GM12878 (cell line): ENCODE measurements around the gene PML. TPM values are rescaled to one million over a fixed set of nuclear protein-coding genes. Genes with fewer than 3 reads are reported as not detected.
"Not testable (repeated sequence)": the region's sequence is repeated elsewhere in the genome, so short reads cannot be mapped to it uniquely, and the experiment has no call there.

ENCODE experiments used
- ATAC-seq: fragments of 200-7000 bp; cut with Tn5 transposase; 3 replicates; pipeline ENCODE4 v1.9.1; 2020; ENCODE audit warnings: mild to moderate bottlenecking, moderate library complexity
- BruUV-seq: library from RNA; stranded (reverse); fragments of 400-500 nt; replicated peaks from 2 replicates; lab custom pipeline; 2021; lab: Mats Ljungman, UMichigan
- CTCF ChIA-PET: fragments of 300-600 bp; sonication (Branson Sonifier 250); formaldehyde crosslinking; extraction: SDS; loops from one replicate; lab custom pipeline; 2021; ENCODE audit warnings: inconsistent platforms; lab: Yijun Ruan, JAX
- POLR2A ChIA-PET: fragments of 350-600 bp; formaldehyde crosslinking; extraction: SDS; loops from one replicate; lab custom pipeline; 2021; ENCODE audit warnings: inconsistent platforms; lab: Charles Lee
- RAD21 ChIA-PET: fragments of 300-600 bp; sonication (Branson Sonifier 250); formaldehyde crosslinking; loops from one replicate; lab custom pipeline; 2023; ENCODE audit warnings: antibody characterized with exemption; ENCODE audit not compliant: unreplicated experiment; lab: Charles Lee
- SMC1A ChIA-PET: fragments of 300-600 bp; sonication (Branson Sonifier 250); formaldehyde crosslinking; loops from one replicate; lab custom pipeline; 2023; ENCODE audit not compliant: unreplicated experiment, uncharacterized antibody; lab: Charles Lee
- DNase-seq: peaks from one replicate; pipeline ENCODE4 v3.0.0-alpha.2; 2011; ENCODE audit warnings: low read depth, low spot score
- FAIRE-seq: peaks from 3 replicates; lab custom pipeline; 2011; peaks lifted over from hg19 to GRCh38; lab: Jason Lieb, UNC
- H2AFZ ChIP-seq: 2 replicates; pipeline ENCODE4 v1.6.0; 2011; ENCODE audit warnings: low read depth, low read length, control low read depth; ENCODE audit not compliant: control insufficient read depth
- H3K27ac ChIP-seq: 2 replicates; pipeline ENCODE4 v1.5.1; 2011; ENCODE audit warnings: control low read depth; ENCODE audit not compliant: control insufficient read depth, insufficient read depth
- H3K27me3 ChIP-seq, 2 experiments: replicated peaks in 1 of 2; 2 replicates each; pipeline versions ENCODE4 v1.6.0 to v1.6.1; 2011; ENCODE audit warnings: low read length in 1 of 2; ENCODE audit not compliant: control insufficient read depth in 2 of 2, insufficient read depth in 2 of 2
- H3K36me3 ChIP-seq, 2 experiments: 2 replicates each; pipeline ENCODE4 v1.5.1; 2011; ENCODE audit warnings: low read length in 1 of 2; ENCODE audit not compliant: control insufficient read depth in 2 of 2, insufficient read depth in 2 of 2
- H3K4me1 ChIP-seq: 2 replicates; pipeline ENCODE4 v1.6.1; 2011; ENCODE audit warnings: mild to moderate bottlenecking, low read length, moderate library complexity, mixed read lengths; ENCODE audit not compliant: control insufficient read depth, insufficient read depth
- H3K4me2 ChIP-seq: 2 replicates; pipeline ENCODE4 v1.6.0; 2011; ENCODE audit warnings: control low read depth; ENCODE audit not compliant: control insufficient read depth, insufficient read depth
- H3K4me3 ChIP-seq: fragments of 200-600 bp; sonication (generic); 2 replicates; pipeline ENCODE4 v1.5.1; 2016
- H3K79me2 ChIP-seq: 2 replicates; pipeline ENCODE4 v1.6.0; 2011; ENCODE audit warnings: low read length; ENCODE audit not compliant: control insufficient read depth, insufficient read depth
- H3K9ac ChIP-seq: 2 replicates; pipeline ENCODE4 v1.8.0; 2011; ENCODE audit warnings: low read length, control low read depth, mixed read lengths; ENCODE audit not compliant: control insufficient read depth, insufficient read depth
- H3K9me3 ChIP-seq: replicated peaks from 3 replicates; pipeline ENCODE4 v1.5.1; 2011; ENCODE audit warnings: mild to moderate bottlenecking, low read length; ENCODE audit not compliant: control insufficient read depth, insufficient read depth
- H4K20me1 ChIP-seq: 2 replicates; pipeline ENCODE4 v1.6.0; 2011; ENCODE audit not compliant: control insufficient read depth, insufficient read depth
- BHLHE40 ChIP-seq, 2 experiments: fragments of 450-650 bp in 1 of 2; IDR thresholded peaks; 2 replicates each; pipeline ENCODE4 v1.6.1; 2011 to 2017; ENCODE audit warnings: low read depth in 2 of 2, borderline replicate concordance in 1 of 2, improper control_type of control experiment in 1 of 2, low read length in 1 of 2, mild to moderate bottlenecking in 1 of 2
- EP300 ChIP-seq, 2 experiments: fragments of 150-350 bp in 1 of 2; IDR thresholded peaks; 2 replicates each; pipeline ENCODE4 v1.6.1; 2011 to 2012; ENCODE audit warnings: low read depth in 2 of 2, low read length in 2 of 2, borderline replicate concordance in 1 of 2, improper control_type of control experiment in 1 of 2, inconsistent platforms in 1 of 2; ENCODE audit not compliant: control insufficient read depth in 1 of 2
- NFYB ChIP-seq: IDR thresholded peaks from 2 replicates; pipeline ENCODE4 v1.6.1; 2011; ENCODE audit warnings: low read depth, mild to moderate bottlenecking, low read length, improper control_type of control experiment, moderate library complexity; ENCODE audit not compliant: insufficient read depth
- ZNF592 ChIP-seq: fragments of 450-650 bp; IDR thresholded peaks from 2 replicates; pipeline ENCODE4 v1.6.1; 2017; ENCODE audit warnings: mild to moderate bottlenecking, moderate library complexity
- WGBS: methylation state at CpG from one replicate; pipeline ENCODE4 v1.1.6; 2016; ENCODE audit warnings: low lambda C conversion rate; ENCODE audit not compliant: insufficient replicate concordance, insufficient coverage; ENCODE audit errors: missing lambda C conversion rate; 5-methylcytosine and 5-hydroxymethylcytosine counted together
- in situ Hi-C: fragments of 300-500 bp; cut with MboI; formaldehyde crosslinking; loops from 9 replicates; pipeline ENCODE4 v1.14.3; 2018; ENCODE audit warnings: mixed read lengths
- intact Hi-C: fragments of 100-400 bp; cut with micrococcal nuclease; formaldehyde crosslinking; loops from one replicate; pipeline ENCODE4 v1.14.2; 2022; ENCODE audit not compliant: unreplicated experiment
- polyA plus RNA-seq, 11 experiments: library from polyadenylated mRNA; depleted of rRNA in 4 of 11; unstranded in 6 of 11; stranded (reverse) in 5 of 11; fragments of >200 nt; fragmentation: Nextera tagmentation in 4 of 11; fragmentation: Illumina TruSeq in 1 of 11; extraction: Ambion mirVana in 4 of 11; extraction: Trizol in 1 of 11; gene quantifications; 1 replicate in 1 of 11; 2 replicates in 10 of 11; pipeline versions ENCODE4 v1.2.1 to v1.2.3, GENCODE V29; 2011 to 2016; ENCODE audit warnings: inconsistent platforms in 2 of 11, missing spikeins in 2 of 11, low read depth in 1 of 11
- total RNA-seq, 4 experiments: library from RNA; depleted of rRNA in 3 of 4; stranded (reverse); fragments of >200 nt in 3 of 4; fragmentation: Illumina TruSeq in 1 of 4; extraction: Trizol in 1 of 4; gene quantifications; 2 replicates each; pipeline versions ENCODE4 v1.2.1 to v1.2.3, GENCODE V29; 2013 to 2021
- TF ChIP-seq, protein P1 (sequence below), 3 experiments: IDR thresholded peaks in 2 of 3; conservative IDR thresholded peaks in 1 of 3; 2 replicates each; pipeline ENCODE4 v1.5.1; 2011; ENCODE audit warnings: low read depth in 3 of 3, low read length in 3 of 3, mild to moderate bottlenecking in 3 of 3, control low read depth in 2 of 3, moderate library complexity in 2 of 3, inconsistent platforms in 1 of 3, mixed read lengths in 1 of 3; ENCODE audit not compliant: control insufficient read depth in 2 of 3, insufficient read depth in 1 of 3; ENCODE audit errors: extremely low read depth in 1 of 3

The PML gene
- total and polyA plus RNA-seq, 10 of the 15 experiments (the other 5 are each of a cell fraction or from before 2014, with no cell fraction given): 8.5 to 95.5 (median 30.8) TPM

- H4K20me1 ChIP-seq, H3K9me3 ChIP-seq, ATAC-seq, H3K9ac ChIP-seq, BruUV-seq, H3K27ac ChIP-seq, FAIRE-seq, DNase-seq, H3K4me3 ChIP-seq, H3K4me1 ChIP-seq, H3K79me2 ChIP-seq, H2AFZ ChIP-seq, H3K27me3 ChIP-seq, in situ Hi-C loops, H3K36me3 ChIP-seq, H3K4me2 ChIP-seq, POLR2A ChIA-PET: not testable (repeated sequence)
- RAD21 ChIA-PET: interaction anchor here (1.3 kb wide), 1 partner anchor 268 kb away, joined by 3 read pairs; no protein-coding TSS in a partner anchor
- intact Hi-C loops: loop anchor here (5.0 kb wide), 2 partner anchors 80 to 255 kb away; no protein-coding TSS in a partner anchor
- SMC1A ChIA-PET: interaction anchor here (1.5 kb wide), 1 partner anchor 80 kb away, joined by 5 read pairs; no protein-coding TSS in a partner anchor
- 0 out of 2 replicates have a peak, but pooled peaks have one; percentile 20 for TF ChIP-seq NFYB
- 62% methylated on average over 33 of the region's 42 CpGs for WGBS
- CTCF ChIA-PET: interaction anchor here (0.8 to 3.0 kb wide), 11 partner anchors 9 to 270 kb away, joined by 3 to 15 read pairs (median 4); no protein-coding TSS in a partner anchor
Measured at GRCh38 chr15:74052271-74053260, 58.0 kb downstream of the PML start.

DNA sequence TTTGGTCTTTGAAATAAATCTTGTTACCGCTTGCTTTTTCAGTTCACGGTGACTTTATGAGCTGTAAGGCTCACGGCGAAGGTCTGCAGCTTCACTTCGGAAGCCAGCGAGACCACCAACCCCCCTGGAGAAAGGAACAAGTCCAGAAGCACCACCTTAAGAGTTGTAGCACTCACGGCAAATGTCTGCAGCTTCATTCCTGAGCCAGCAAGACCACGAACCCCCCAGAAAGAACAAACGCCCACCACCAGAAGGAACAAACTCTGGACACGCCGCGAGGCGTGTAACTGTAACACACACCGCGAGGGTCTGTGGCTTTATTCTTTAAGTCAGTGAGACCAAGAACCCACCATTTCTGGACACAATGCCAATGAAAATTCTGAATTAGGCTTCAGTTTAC lies 59.0 kb downstream of the PML start:
- ChIA-PET SMC1A (interaction anchor here (0.7 to 1.4 kb wide), 4 partner anchors 64 to 267 kb away, joined by 3 to 6 read pairs (median 4); no protein-coding TSS in a partner anchor), RAD21 (no interaction called here), CTCF (interaction anchor here (0.8 to 3.0 kb wide), 10 partner anchors 10 to 269 kb away, joined by 3 to 15 read pairs (median 5); no protein-coding TSS in a partner anchor), POLR2A (no interaction called here)
- Histone ChIP-seq H3K4me2 (no peak overlapping the region), H3K36me3 (no peaks in the 10 kb centered on the region), H3K79me2 (no peaks in the 10 kb centered on the region), H4K20me1 (no peaks in the 10 kb centered on the region), H3K4me3 (no peak overlapping the region), H3K9me3 (no peaks in the 10 kb centered on the region), H2AFZ (no peak overlapping the region), H3K27me3 (0 out of 4 replicates have a peak, but pooled peaks cover 0 to 2% of the 10 kb centered on the region in 2 experiments), H3K4me1 (no peaks in the 10 kb centered on the region), H3K27ac (no peak overlapping the region), H3K9ac (no peak overlapping the region)
- in situ Hi-C loops: no loop called here
- DNase-seq: no peak
- 58% methylated on average over 15 of the region's 15 CpGs for WGBS
- no peak for ATAC-seq
- intact Hi-C loops: loop anchor here (5.0 kb wide), 2 partner anchors 81 to 254 kb away; no protein-coding TSS in a partner anchor
- no TSS peak for BruUV-seq
- no peak for FAIRE-seq
- no peak for TF ChIP-seq EP300 (IDR thresholded peaks at IDR 0.05; ENCODE audit: borderline replicate concordance in 1 of 2, control insufficient read depth in 1 of 2, low read depth in 2 of 2, low read length in 2 of 2)
- TF ChIP-seq, protein P1, sequence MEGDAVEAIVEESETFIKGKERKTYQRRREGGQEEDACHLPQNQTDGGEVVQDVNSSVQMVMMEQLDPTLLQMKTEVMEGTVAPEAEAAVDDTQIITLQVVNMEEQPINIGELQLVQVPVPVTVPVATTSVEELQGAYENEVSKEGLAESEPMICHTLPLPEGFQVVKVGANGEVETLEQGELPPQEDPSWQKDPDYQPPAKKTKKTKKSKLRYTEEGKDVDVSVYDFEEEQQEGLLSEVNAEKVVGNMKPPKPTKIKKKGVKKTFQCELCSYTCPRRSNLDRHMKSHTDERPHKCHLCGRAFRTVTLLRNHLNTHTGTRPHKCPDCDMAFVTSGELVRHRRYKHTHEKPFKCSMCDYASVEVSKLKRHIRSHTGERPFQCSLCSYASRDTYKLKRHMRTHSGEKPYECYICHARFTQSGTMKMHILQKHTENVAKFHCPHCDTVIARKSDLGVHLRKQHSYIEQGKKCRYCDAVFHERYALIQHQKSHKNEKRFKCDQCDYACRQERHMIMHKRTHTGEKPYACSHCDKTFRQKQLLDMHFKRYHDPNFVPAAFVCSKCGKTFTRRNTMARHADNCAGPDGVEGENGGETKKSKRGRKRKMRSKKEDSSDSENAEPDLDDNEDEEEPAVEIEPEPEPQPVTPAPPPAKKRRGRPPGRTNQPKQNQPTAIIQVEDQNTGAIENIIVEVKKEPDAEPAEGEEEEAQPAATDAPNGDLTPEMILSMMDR (IDR thresholded peaks at IDR 0.05 in 2 of 3, conservative IDR thresholded peaks at IDR 0.05 in 1 of 3; ENCODE audit: control insufficient read depth in 2 of 3, extremely low read depth in 1 of 3, insufficient read depth in 1 of 3, low read depth in 3 of 3, low read length in 3 of 3): no peak
- TF ChIP-seq BHLHE40 (IDR thresholded peaks at IDR 0.05; ENCODE audit: borderline replicate concordance in 1 of 2, low read depth in 2 of 2, low read length in 1 of 2): no peak
- no peak for TF ChIP-seq NFYB
- TF ChIP-seq ZNF592: no peak
